B cell (primary cell): ENCODE measurements around the gene TSPAN17.

Experiments used
- EZH2 ChIP-seq: IDR thresholded peaks from 2 replicates; pipeline ENCODE4 v1.6.1; 2012; ENCODE audit warnings: borderline replicate concordance, low read depth, mild to moderate bottlenecking, moderate library complexity, low read length; ENCODE audit not compliant: insufficient read depth, poor library complexity, severe bottlenecking
- TF ChIP-seq, protein P1 (sequence below): fragments of 200-600 bp; IDR thresholded peaks from one replicate; pipeline ENCODE4 v1.8.0; 2022; ENCODE audit warnings: antibody characterized with exemption, mild to moderate bottlenecking

DNA sequence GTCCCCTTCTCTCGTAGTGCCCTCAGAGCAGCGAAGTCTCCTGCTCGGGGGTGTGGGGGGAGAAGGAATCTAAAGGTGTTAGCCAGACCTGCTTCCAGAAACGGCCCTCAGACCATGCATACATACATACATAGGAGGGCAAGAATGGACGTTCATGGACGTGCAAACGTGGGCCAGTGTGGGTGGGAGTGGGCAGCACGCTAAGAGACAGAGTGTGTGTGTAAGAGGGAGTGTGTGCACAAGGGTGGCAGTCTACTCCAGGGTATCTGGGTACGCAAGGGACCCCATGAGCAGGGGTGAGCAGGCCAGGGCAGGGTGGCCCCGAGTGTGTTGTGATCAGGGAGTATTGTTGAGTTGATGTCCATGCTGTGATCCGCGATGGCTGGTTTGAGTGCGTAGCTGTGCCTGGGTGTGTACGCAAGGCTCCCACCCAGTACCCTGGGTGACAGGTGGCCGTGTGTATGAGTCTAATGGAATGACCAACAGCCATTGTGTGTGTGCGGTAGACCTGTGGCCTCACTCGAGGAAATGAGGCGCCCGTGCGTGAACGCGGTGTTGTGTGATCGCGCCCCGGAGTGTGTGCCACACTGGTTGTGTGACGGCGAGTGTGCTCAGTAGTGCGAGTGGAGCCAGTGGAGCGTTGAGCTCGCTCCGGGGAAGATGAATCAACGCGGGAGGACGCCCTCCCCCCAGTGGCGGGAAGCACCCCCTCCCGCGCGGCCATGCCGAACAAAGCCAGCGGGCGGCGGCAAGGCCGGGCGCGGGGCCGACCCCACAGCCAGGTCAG, 38.2 kb upstream of the TSPAN17 start:
- TF ChIP-seq EZH2: no peak
- TF ChIP-seq, protein P1, sequence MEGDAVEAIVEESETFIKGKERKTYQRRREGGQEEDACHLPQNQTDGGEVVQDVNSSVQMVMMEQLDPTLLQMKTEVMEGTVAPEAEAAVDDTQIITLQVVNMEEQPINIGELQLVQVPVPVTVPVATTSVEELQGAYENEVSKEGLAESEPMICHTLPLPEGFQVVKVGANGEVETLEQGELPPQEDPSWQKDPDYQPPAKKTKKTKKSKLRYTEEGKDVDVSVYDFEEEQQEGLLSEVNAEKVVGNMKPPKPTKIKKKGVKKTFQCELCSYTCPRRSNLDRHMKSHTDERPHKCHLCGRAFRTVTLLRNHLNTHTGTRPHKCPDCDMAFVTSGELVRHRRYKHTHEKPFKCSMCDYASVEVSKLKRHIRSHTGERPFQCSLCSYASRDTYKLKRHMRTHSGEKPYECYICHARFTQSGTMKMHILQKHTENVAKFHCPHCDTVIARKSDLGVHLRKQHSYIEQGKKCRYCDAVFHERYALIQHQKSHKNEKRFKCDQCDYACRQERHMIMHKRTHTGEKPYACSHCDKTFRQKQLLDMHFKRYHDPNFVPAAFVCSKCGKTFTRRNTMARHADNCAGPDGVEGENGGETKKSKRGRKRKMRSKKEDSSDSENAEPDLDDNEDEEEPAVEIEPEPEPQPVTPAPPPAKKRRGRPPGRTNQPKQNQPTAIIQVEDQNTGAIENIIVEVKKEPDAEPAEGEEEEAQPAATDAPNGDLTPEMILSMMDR: no peak
